B cell (primary cell): ENCODE results near the gene FKBP1A. TPM values are rescaled to one million over a fixed set of nuclear protein-coding genes. Genes with fewer than 3 reads are reported as not detected.

ENCODE experiments used
- ATAC-seq: fragments of 200-7000 bp; cut with Tn5 transposase; one replicate; pipeline ENCODE4 v1.10.0; 2021; ENCODE audit warnings: low read depth, mild to moderate bottlenecking, moderate number of reproducible peaks, moderate library complexity
- CTCF ChIA-PET: fragments of 350-600 bp; sonication (Branson Sonifier 250); formaldehyde crosslinking; loops from one replicate; lab custom pipeline; 2021; ENCODE audit warnings: antibody characterized with exemption, inconsistent platforms; lab: Charles Lee
- POLR2A ChIA-PET: fragments of 350-600 bp; sonication (Branson Sonifier 250); formaldehyde crosslinking; loops from one replicate; lab custom pipeline; 2021; ENCODE audit warnings: antibody characterized with exemption; lab: Charles Lee
- DNase-seq: peaks from one replicate; pipeline ENCODE4 v3.0.0; 2013
- H2AFZ ChIP-seq: 2 replicates; pipeline ENCODE4 v1.6.1; 2012; ENCODE audit warnings: mild to moderate bottlenecking, low read depth, low read length; ENCODE audit not compliant: insufficient read depth, poor library complexity, severe bottlenecking
- H3K27ac ChIP-seq, 2 donors: 1 replicate in 1 of 2; 2 replicates in 1 of 2; pipeline ENCODE4 v1.5.1; 2012 to 2013; ENCODE audit warnings: low read length in 2 of 2, mild to moderate bottlenecking in 2 of 2, moderate library complexity in 1 of 2
- H3K27me3 ChIP-seq, 4 experiments: fragments of 200-600 bp in 1 of 4; sonication (generic) in 1 of 4; replicated peaks in 1 of 4; 1 replicate in 2 of 4; 2 replicates in 2 of 4; pipeline versions ENCODE4 v1.6.1 to v1.7.0; 2013 to 2016; ENCODE audit warnings: low read length in 3 of 4, mild to moderate bottlenecking in 2 of 4, mixed read lengths in 1 of 4, moderate library complexity in 1 of 4; ENCODE audit not compliant: insufficient read depth in 4 of 4, control insufficient read depth in 3 of 4; ENCODE audit errors: control extremely low read depth in 1 of 4
- H3K36me3 ChIP-seq, 2 experiments: replicated peaks in 1 of 2; 1 replicate in 1 of 2; 2 replicates in 1 of 2; pipeline versions ENCODE4 v1.6.1 to v1.7.1; 2013; ENCODE audit warnings: low read length in 1 of 2; ENCODE audit not compliant: insufficient read depth in 2 of 2, control insufficient read depth in 1 of 2; ENCODE audit errors: control extremely low read depth in 1 of 2, extremely low read depth in 1 of 2
- H3K4me1 ChIP-seq, 2 donors: fragments of 200-600 bp in 1 of 2; sonication (generic) in 1 of 2; 1 replicate in 1 of 2; 2 replicates in 1 of 2; pipeline versions ENCODE4 v1.5.1 to v1.6.1; 2013 to 2017; ENCODE audit warnings: low read length in 2 of 2; ENCODE audit not compliant: control insufficient read depth in 2 of 2, insufficient read depth in 2 of 2
- H3K4me2 ChIP-seq: replicated peaks from 2 replicates; pipeline ENCODE3; 2012; ENCODE audit warnings: mild to moderate bottlenecking, low read depth, low read length; ENCODE audit not compliant: poor library complexity, severe bottlenecking
- H3K4me3 ChIP-seq, 5 experiments: fragments of 200-600 bp in 1 of 5; sonication (generic) in 1 of 5; 1 replicate in 3 of 5; 2 replicates in 2 of 5; pipeline versions ENCODE4 v1.5.1 to v1.7.0; 2011 to 2016; ENCODE audit warnings: low read length in 4 of 5, mild to moderate bottlenecking in 4 of 5, low read depth in 2 of 5, control low read depth in 1 of 5, moderate library complexity in 1 of 5; ENCODE audit not compliant: insufficient read depth in 1 of 5; ENCODE audit errors: control extremely low read depth in 1 of 5, extremely low read depth in 1 of 5
- H3K79me2 ChIP-seq: fragments of 200-600 bp; sonication (generic); one replicate; pipeline ENCODE4 v1.6.0; 2016; ENCODE audit warnings: low read length; ENCODE audit not compliant: control insufficient read depth, insufficient read depth
- H3K9ac ChIP-seq: fragments of 200-600 bp; sonication (generic); 2 replicates; pipeline ENCODE4 v1.6.1; 2017; ENCODE audit warnings: mild to moderate bottlenecking, low read length, moderate library complexity
- H3K9me3 ChIP-seq, 3 donors: one replicate each; pipeline versions ENCODE4 v1.6.1 to v1.7.1; 2013; ENCODE audit warnings: low read length in 2 of 3; ENCODE audit not compliant: control insufficient read depth in 2 of 3, insufficient read depth in 1 of 3; ENCODE audit errors: control extremely low read depth in 1 of 3
- H4K20me1 ChIP-seq: 2 replicates; pipeline ENCODE4 v1.6.0; 2012; ENCODE audit warnings: mild to moderate bottlenecking, low read length; ENCODE audit not compliant: insufficient read depth, control insufficient read depth, poor library complexity, severe bottlenecking
- H3K27ac Mint-ChIP-seq: one replicate; pipeline ENCODE4 v1.8.0; 2021; ENCODE audit warnings: mixed read lengths
- H3K27me3 Mint-ChIP-seq: one replicate; pipeline ENCODE4 v1.8.0; 2021; ENCODE audit warnings: mixed read lengths
- H3K4me1 Mint-ChIP-seq: one replicate; pipeline ENCODE4 v1.8.0; 2021; ENCODE audit warnings: mixed read lengths
- H3K4me3 Mint-ChIP-seq: one replicate; pipeline ENCODE4 v1.8.0; 2021; ENCODE audit warnings: mixed read lengths
- H3K9me3 Mint-ChIP-seq: one replicate; pipeline ENCODE4 v1.8.0; 2022; ENCODE audit warnings: mixed read lengths; ENCODE audit not compliant: insufficient read depth
- EZH2 ChIP-seq: IDR thresholded peaks from 2 replicates; pipeline ENCODE4 v1.6.1; 2012; ENCODE audit warnings: borderline replicate concordance, low read depth, mild to moderate bottlenecking, moderate library complexity, low read length; ENCODE audit not compliant: insufficient read depth, poor library complexity, severe bottlenecking
- whole genome bisulfite sequencing: methylation state at CpG from one replicate; pipeline ENCODE4 v1.1.5; 2013; ENCODE audit warnings: missing lambda C conversion rate; ENCODE audit not compliant: insufficient coverage; 5-methylcytosine and 5-hydroxymethylcytosine counted together
- intact Hi-C: fragments of 100-400 bp; cut with micrococcal nuclease; formaldehyde crosslinking; loops from one replicate; pipeline ENCODE4 v1.10.0; 2022
- polyA plus RNA-seq: library from polyadenylated mRNA; depleted of rRNA; stranded (reverse); fragments of >200 nt; gene quantifications from 2 replicates; pipeline ENCODE4 v1.2.3, GENCODE V29; 2012
- total RNA-seq, 2 donors: library from RNA; stranded (reverse); fragments of 120-200 nt in 1 of 2; gene quantifications; 1 replicate in 1 of 2; 2 replicates in 1 of 2; pipeline versions ENCODE4 v1.2.3 to v1.2.4, GENCODE V29; 2013 to 2022
- TF ChIP-seq, protein P1 (sequence below): fragments of 200-600 bp; IDR thresholded peaks from one replicate; pipeline ENCODE4 v1.8.0; 2022; ENCODE audit warnings: antibody characterized with exemption, mild to moderate bottlenecking

Gene FKBP1A
- total and polyA plus RNA-seq, 2 donors (not counting 1 experiment from before 2014, with no cell fraction given): 86.3 to 86.7 TPM

DNA sequence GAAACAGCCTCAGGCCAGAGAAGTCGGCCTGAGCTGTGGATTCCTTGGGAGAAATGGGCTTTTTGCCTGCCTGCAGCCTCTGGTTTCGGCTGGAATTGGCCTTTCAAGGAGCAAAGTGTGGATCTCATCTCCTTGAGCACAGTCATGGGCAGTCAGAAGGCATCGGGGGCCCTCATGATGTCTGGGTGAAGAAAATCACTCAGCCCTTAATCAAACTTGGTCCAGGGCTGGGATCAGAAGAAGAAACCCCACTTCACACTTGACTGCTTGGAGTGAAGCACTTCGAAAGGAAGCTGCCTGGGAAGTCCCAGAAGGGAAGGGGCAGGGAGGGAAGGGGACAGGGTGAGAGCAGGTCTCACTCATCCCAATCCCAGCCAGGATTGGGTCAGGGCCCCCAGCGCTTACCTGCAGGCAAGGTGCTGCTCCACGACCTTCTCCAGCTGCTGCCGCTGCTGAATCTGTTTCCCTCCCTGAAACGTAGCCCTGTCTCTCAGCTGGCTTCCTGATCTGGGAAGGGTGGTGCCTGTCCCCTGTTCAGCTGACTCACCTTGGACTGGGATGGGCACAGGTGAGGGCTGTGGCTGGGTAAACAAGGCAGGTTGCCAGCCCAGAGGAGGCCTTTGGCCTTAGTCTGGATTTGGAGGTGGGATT lies 64.0 kb downstream of the FKBP1A start, which contains the start of gene SDCBP2:
Gene SDCBP2 (minus strand): TSS at position 460 of the 651 bp plus-strand sequence. CDS start 8,723 bp downstream, outside the sequence.
- 83% methylated on average over 7 of the region's 8 CpGs for WGBS
- Histone ChIP-seq H3K9me3 (no peaks in the 10 kb centered on the region), H3K36me3 (peaks cover 0 to 19% of the 10 kb centered on the region in 2 experiments), H4K20me1 (peaks cover 4% of the 10 kb centered on the region), H3K9ac (no peak within 1 kb of the TSS), H3K4me1 (peaks cover 31 to 33% of the 10 kb centered on the region in 2 donors), H3K4me2 (peak within 1 kb of the TSS; percentile 18), H3K27me3 (no peaks in the 10 kb centered on the region), H3K4me3 (no peak within 1 kb of the TSS), H3K79me2 (peaks cover 75% of the 10 kb centered on the region), H3K27ac (peak within 1 kb of the TSS; percentile 71 to 77), H2AFZ (no peak within 1 kb of the TSS)
- Mint-ChIP-seq H3K4me3 (peak within 1 kb of the TSS; percentile 70), H3K4me1 (peaks cover 41% of the 10 kb centered on the region), H3K9me3 (no peaks in the 10 kb centered on the region), H3K27ac (peak within 1 kb of the TSS; percentile 85), H3K27me3 (no peaks in the 10 kb centered on the region)
- CTCF ChIA-PET: interaction anchor here (1.5 to 1.6 kb wide), 2 partner anchors 64 to 108 kb away, joined by 3 to 6 read pairs; partner anchors contain the start of gene FKBP1A
- POLR2A ChIA-PET: no interaction called here
- no peak for TF ChIP-seq EZH2
- TF ChIP-seq, protein P1, sequence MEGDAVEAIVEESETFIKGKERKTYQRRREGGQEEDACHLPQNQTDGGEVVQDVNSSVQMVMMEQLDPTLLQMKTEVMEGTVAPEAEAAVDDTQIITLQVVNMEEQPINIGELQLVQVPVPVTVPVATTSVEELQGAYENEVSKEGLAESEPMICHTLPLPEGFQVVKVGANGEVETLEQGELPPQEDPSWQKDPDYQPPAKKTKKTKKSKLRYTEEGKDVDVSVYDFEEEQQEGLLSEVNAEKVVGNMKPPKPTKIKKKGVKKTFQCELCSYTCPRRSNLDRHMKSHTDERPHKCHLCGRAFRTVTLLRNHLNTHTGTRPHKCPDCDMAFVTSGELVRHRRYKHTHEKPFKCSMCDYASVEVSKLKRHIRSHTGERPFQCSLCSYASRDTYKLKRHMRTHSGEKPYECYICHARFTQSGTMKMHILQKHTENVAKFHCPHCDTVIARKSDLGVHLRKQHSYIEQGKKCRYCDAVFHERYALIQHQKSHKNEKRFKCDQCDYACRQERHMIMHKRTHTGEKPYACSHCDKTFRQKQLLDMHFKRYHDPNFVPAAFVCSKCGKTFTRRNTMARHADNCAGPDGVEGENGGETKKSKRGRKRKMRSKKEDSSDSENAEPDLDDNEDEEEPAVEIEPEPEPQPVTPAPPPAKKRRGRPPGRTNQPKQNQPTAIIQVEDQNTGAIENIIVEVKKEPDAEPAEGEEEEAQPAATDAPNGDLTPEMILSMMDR: no peak
- DNase-seq: no peak
- intact Hi-C loops: loop anchor here (5.0 to 10.0 kb wide), 3 partner anchors 48 to 1543 kb away; partner anchors contain the start of genes CSNK2A1 and PTPRA
- no peak for ATAC-seq
